CD4-positive, alpha-beta memory T cell (primary cell): Measurements from ENCODE around the gene MAGI2. TPM values are rescaled to one million over a fixed set of nuclear protein-coding genes. Genes with fewer than 3 reads are reported as not detected.
A peak's percentile ranks its signal among the peaks of the same experiment; 100 is the strongest.

Source experiments
- CTCF ChIA-PET: fragments of 350-600 bp; sonication (Branson Sonifier 250); formaldehyde crosslinking; loops from one replicate; lab custom pipeline; 2021; ENCODE audit warnings: inconsistent platforms; ENCODE audit not compliant: partially characterized antibody; lab: Charles Lee
- POLR2A ChIA-PET: fragments of 350-600 bp; sonication (Branson Sonifier 250); formaldehyde crosslinking; loops from one replicate; lab custom pipeline; 2021; ENCODE audit not compliant: partially characterized antibody; lab: Charles Lee
- DNase-seq, 5 donors: peaks; one replicate each; pipeline versions ENCODE4 v3.0.0 to v3.0.0-alpha.2; 2020 to 2022; ENCODE audit warnings: mixed read lengths in 1 of 5
- H3K27ac ChIP-seq: one replicate; pipeline ENCODE4 v1.7.0; 2013; ENCODE audit warnings: low read depth, low read length
- H3K27me3 ChIP-seq: 2 replicates; pipeline ENCODE4 v1.7.0; 2013; ENCODE audit warnings: mild to moderate bottlenecking, low read length, moderate library complexity; ENCODE audit not compliant: insufficient read depth
- H3K36me3 ChIP-seq: 2 replicates; pipeline ENCODE4 v1.7.0; 2013; ENCODE audit warnings: mild to moderate bottlenecking, low read length, moderate library complexity; ENCODE audit not compliant: insufficient read depth
- H3K4me1 ChIP-seq: 2 replicates; pipeline ENCODE4 v1.7.0; 2013; ENCODE audit warnings: mild to moderate bottlenecking, low read length, moderate library complexity; ENCODE audit not compliant: insufficient read depth
- H3K4me3 ChIP-seq, 2 donors: one replicate each; pipeline ENCODE4 v1.7.0; 2013; ENCODE audit warnings: low read length in 2 of 2, mild to moderate bottlenecking in 1 of 2
- H3K9me3 ChIP-seq, 2 donors: one replicate each; pipeline ENCODE4 v1.7.0; 2013; ENCODE audit warnings: low read length in 2 of 2, control low read depth in 1 of 2; ENCODE audit not compliant: control insufficient read depth in 1 of 2
- H3K27ac Mint-ChIP-seq, 7 donors: one replicate each; pipeline ENCODE4 v1.8.0; 2020 to 2021; ENCODE audit warnings: mixed read lengths in 7 of 7, mild to moderate bottlenecking in 6 of 7, inconsistent platforms in 3 of 7, moderate library complexity in 3 of 7
- H3K27me3 Mint-ChIP-seq, 2 donors: one replicate each; pipeline ENCODE4 v1.8.0; 2020 to 2021; ENCODE audit warnings: mixed read lengths in 2 of 2
- H3K36me3 Mint-ChIP-seq, 2 donors: one replicate each; pipeline ENCODE4 v1.8.0; 2020 to 2021; ENCODE audit warnings: mixed read lengths in 2 of 2, inconsistent platforms in 1 of 2, mild to moderate bottlenecking in 1 of 2
- H3K4me1 Mint-ChIP-seq, 4 donors: one replicate each; pipeline ENCODE4 v1.8.0; 2020 to 2021; ENCODE audit warnings: mixed read lengths in 4 of 4, mild to moderate bottlenecking in 1 of 4
- H3K4me3 Mint-ChIP-seq, 8 donors: one replicate each; pipeline ENCODE4 v1.8.0; 2020 to 2021; ENCODE audit warnings: mixed read lengths in 8 of 8, mild to moderate bottlenecking in 7 of 8, moderate library complexity in 6 of 8, inconsistent platforms in 3 of 8
- H3K9me3 Mint-ChIP-seq, 8 donors: one replicate each; pipeline ENCODE4 v1.8.0; 2020 to 2021; ENCODE audit warnings: mixed read lengths in 8 of 8, mild to moderate bottlenecking in 5 of 8, inconsistent platforms in 3 of 8, moderate library complexity in 1 of 8
- intact Hi-C: fragments of 100-400 bp; cut with micrococcal nuclease; formaldehyde crosslinking; loops from one replicate; pipeline ENCODE4 v1.15.1; 2023
- polyA plus RNA-seq, 2 donors: library from polyadenylated mRNA; unstranded; fragments of 300-500 nt; fragmentation: Illumina TruSeq; gene quantifications; one replicate each; pipeline ENCODE4 v1.2.3, GENCODE V29; 2021
- total RNA-seq, 2 experiments: library from RNA; stranded (reverse); gene quantifications; one replicate each; pipeline ENCODE4 v1.2.3, GENCODE V29; 2021

The MAGI2 gene
- total and polyA plus RNA-seq, 4 experiments from 2014 or later: 0.23 to 0.25 TPM; not detected in 2

DNA sequence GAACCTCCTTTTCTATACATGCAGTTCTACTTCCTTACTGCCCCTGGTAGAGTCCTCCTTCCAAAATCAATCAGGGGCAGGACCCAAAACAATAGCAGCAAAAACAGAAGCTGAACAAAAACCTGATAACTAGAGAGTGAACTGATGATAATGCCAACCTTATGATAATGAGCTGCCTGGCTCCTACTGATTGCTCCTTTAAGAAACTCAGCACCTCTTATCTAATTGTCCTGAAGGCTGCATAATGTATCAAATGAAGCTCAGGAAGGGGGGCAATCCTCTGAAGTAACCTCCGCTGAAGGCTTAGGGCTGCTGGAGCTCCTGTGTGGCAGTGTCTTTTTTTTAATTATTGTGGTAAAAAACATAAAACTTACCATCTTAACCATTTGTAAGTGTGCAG lies 1397.9 kb downstream of the MAGI2 start:
- H3K27me3 ChIP-seq: no peaks in the 10 kb centered on the region
- ChIA-PET CTCF (interaction anchor here (1.0 kb wide), 1 partner anchor 15 kb away, joined by 4 read pairs; no protein-coding TSS in a partner anchor), POLR2A (no interaction called here)
- H3K27ac ChIP-seq: no peak overlapping the region
- no peak overlapping the region for H3K27ac Mint-ChIP-seq
- no peaks in the 10 kb centered on the region for H3K4me1 Mint-ChIP-seq
- no peak overlapping the region for H3K4me3 Mint-ChIP-seq
- H3K9me3 ChIP-seq: no peaks in the 10 kb centered on the region
- H3K4me3 ChIP-seq: no peak overlapping the region
- no peaks in the 10 kb centered on the region for H3K36me3 Mint-ChIP-seq
- no peak for DNase-seq
- no peaks in the 10 kb centered on the region for H3K4me1 ChIP-seq
- H3K27me3 Mint-ChIP-seq: peaks cover 18 to 19% of the 10 kb centered on the region in 2 donors
- no peaks in the 10 kb centered on the region for H3K36me3 ChIP-seq
- H3K9me3 Mint-ChIP-seq: no peaks in the 10 kb centered on the region
- intact Hi-C loops: no loop called here

DNA sequence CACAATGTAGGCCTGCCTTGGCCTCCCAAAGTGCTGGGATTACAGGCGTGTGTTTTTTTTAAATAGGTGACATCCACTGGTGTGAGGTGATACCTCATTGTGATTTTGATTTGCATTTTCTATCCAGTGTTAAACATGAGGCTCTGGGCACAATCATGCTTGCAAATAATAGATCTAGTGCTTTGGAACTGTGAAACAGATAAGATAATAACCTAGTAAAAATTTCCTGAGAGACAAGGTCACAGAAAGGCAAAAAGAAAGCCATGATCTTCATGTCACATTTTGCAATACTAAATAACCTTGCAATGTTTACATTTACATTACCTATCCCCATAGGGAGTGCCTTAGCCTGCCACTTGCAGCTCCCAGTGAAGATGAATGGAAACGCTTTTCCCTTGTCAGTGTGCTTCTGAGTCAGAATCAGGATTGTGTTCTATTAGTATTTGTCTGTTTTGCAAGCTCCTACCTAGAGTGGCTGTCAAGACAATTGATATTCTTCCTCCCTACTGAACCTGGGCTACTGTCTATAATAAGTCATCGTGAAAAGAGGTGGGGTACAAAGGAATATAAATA lies 1398.4 kb downstream of the MAGI2 start:
- no peaks in the 10 kb centered on the region for H3K4me1 Mint-ChIP-seq
- DNase-seq: no peak
- no peaks in the 10 kb centered on the region for H3K9me3 Mint-ChIP-seq
- Histone ChIP-seq H3K9me3 (no peaks in the 10 kb centered on the region), H3K27ac (no peak overlapping the region), H3K4me3 (no peak overlapping the region), H3K4me1 (no peaks in the 10 kb centered on the region), H3K27me3 (no peaks in the 10 kb centered on the region), H3K36me3 (no peaks in the 10 kb centered on the region)
- intact Hi-C loops: no loop called here
- H3K4me3 Mint-ChIP-seq: no peak overlapping the region
- POLR2A ChIA-PET: no interaction called here
- H3K36me3 Mint-ChIP-seq: no peaks in the 10 kb centered on the region
- CTCF ChIA-PET: interaction anchor here (1.0 kb wide), 1 partner anchor 14 kb away, joined by 4 read pairs; no protein-coding TSS in a partner anchor
- no peak overlapping the region for H3K27ac Mint-ChIP-seq
- H3K27me3 Mint-ChIP-seq: peaks cover 18 to 19% of the 10 kb centered on the region in 2 donors

DNA sequence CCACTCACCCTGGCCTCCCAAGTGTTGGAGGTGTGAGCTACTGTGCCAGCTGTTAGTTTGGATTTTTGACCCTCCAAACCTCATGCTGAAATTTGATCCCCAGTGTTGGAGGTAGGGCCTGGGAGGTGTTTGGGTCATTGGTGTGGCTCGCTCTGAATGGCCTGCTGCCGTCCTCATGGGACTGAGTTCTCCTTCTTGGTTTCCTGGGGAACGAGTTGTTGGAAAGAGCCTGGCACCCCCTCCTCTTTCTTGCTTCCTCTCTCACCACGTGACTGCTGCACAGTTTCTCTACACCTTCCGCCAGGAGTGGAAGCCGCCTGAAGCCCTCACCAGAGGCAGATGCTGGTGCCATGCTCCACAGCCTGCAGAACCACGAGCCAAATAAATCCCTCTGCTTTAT lies 1401.4 kb downstream of the MAGI2 start:
- no peak overlapping the region for H3K4me3 ChIP-seq
- no peaks in the 10 kb centered on the region for H3K36me3 Mint-ChIP-seq
- H3K9me3 ChIP-seq: no peaks in the 10 kb centered on the region
- no peak overlapping the region for H3K4me3 Mint-ChIP-seq
- H3K27me3 Mint-ChIP-seq: peaks cover 10 to 12% of the 10 kb centered on the region in 2 donors
- ChIA-PET CTCF (no interaction called here), POLR2A (no interaction called here)
- intact Hi-C loops: no loop called here
- no peaks in the 10 kb centered on the region for H3K9me3 Mint-ChIP-seq
- H3K27ac ChIP-seq: no peak overlapping the region
- no peaks in the 10 kb centered on the region for H3K27me3 ChIP-seq
- no peaks in the 10 kb centered on the region for H3K4me1 Mint-ChIP-seq
- no peaks in the 10 kb centered on the region for H3K4me1 ChIP-seq
- DNase-seq: no peak
- no peak overlapping the region for H3K27ac Mint-ChIP-seq
- no peaks in the 10 kb centered on the region for H3K36me3 ChIP-seq

DNA sequence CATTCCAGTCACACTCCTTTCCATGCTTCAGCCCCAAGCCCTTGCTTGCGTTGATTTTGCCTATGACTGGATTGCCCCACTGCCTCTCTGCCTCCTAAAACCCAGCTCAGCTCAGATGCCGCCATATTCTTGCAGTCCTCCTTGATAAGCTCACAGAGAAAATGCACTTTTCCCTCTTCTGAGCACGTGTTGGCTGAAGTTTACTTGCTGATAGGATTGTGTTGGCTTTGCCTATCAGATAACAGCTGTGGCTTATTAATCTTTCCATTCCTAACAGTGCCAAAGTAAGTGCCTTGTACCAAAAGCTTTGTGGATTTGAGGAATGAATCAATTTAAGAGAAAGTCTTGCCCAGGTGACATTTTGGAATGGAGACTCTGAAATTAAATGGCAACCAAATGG lies 1405.7 kb downstream of the MAGI2 start:
- no peak overlapping the region for H3K27ac ChIP-seq
- Mint-ChIP-seq H3K9me3 (no peaks in the 10 kb centered on the region), H3K27ac (no peak overlapping the region), H3K36me3 (no peaks in the 10 kb centered on the region), H3K4me1 (no peaks in the 10 kb centered on the region), H3K4me3 (no peak overlapping the region), H3K27me3 (peaks cover 0 to 5% of the 10 kb centered on the region in 2 donors)
- H3K9me3 ChIP-seq: no peaks in the 10 kb centered on the region
- no peak for DNase-seq
- H3K4me3 ChIP-seq: no peak overlapping the region
- POLR2A ChIA-PET: no interaction called here
- intact Hi-C loops: no loop called here
- no peaks in the 10 kb centered on the region for H3K27me3 ChIP-seq
- CTCF ChIA-PET: no interaction called here
- H3K36me3 ChIP-seq: no peaks in the 10 kb centered on the region
- no peaks in the 10 kb centered on the region for H3K4me1 ChIP-seq

DNA sequence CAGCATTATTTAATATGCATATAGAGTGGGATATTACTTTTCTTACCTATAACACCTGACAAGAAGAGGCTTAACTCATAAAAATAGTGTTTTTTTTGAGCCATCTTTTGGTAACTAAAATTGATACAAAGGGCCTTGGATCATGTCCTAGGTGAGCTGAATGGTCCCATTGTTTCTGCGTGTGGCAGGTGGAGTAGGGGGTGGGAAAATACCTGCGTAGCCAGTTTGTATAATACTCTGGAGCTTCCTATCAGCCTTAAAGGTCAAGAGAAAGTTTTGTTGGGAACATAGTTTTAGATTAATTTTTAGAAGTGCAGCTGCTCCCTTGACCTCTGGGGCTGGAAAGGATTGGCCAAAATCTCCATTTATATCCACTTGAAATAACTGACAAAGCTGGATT lies 1410.3 kb downstream of the MAGI2 start:
- Histone ChIP-seq H3K36me3 (no peaks in the 10 kb centered on the region), H3K27me3 (peaks cover 5% of the 10 kb centered on the region), H3K4me1 (no peaks in the 10 kb centered on the region), H3K9me3 (no peaks in the 10 kb centered on the region), H3K4me3 (no peak overlapping the region), H3K27ac (no peak overlapping the region)
- H3K36me3 Mint-ChIP-seq: no peaks in the 10 kb centered on the region
- peaks cover 0 to 8% (median 1%) of the 10 kb centered on the region in 4 donors for H3K4me1 Mint-ChIP-seq
- H3K9me3 Mint-ChIP-seq: no peaks in the 10 kb centered on the region
- ChIA-PET CTCF (interaction anchor here (5.0 to 9.0 kb wide), 5 partner anchors 11 to 391 kb away, joined by 26 to 102 read pairs (median 32); no protein-coding TSS in a partner anchor), POLR2A (no interaction called here)
- H3K27ac Mint-ChIP-seq: no peak overlapping the region
- peaks cover 2 to 11% of the 10 kb centered on the region in 2 donors for H3K27me3 Mint-ChIP-seq
- no peak for DNase-seq
- intact Hi-C loops: no loop called here
- H3K4me3 Mint-ChIP-seq: no peak overlapping the region

DNA sequence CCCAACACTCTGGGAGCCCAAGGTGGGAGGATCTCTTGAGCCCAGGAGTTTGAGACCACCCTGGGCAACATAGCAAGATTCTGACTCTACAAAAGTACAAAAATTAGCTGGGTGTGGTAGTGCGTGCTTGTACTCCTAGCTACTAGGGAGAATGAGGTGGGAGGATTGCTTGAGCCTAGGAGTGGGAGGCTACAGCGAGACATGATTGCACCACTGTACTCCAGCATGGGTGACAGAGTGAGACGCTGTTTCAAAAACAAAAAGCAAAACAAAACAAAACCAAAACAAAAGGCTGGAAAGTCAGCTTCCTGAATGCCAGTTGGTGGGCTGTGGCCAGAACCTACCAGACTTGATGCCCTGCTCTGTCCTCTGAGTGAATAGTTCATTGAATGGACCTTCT lies 1412.0 kb downstream of the MAGI2 start:
- ChIA-PET CTCF (interaction anchor here (0.7 to 9.0 kb wide), 8 partner anchors 9 to 390 kb away, joined by 3 to 102 read pairs (median 26); no protein-coding TSS in a partner anchor), POLR2A (interaction anchor here (1.3 kb wide), 1 partner anchor 21 kb away, joined by 6 read pairs; no protein-coding TSS in a partner anchor)
- Histone ChIP-seq H3K9me3 (no peaks in the 10 kb centered on the region), H3K4me3 (no peak overlapping the region), H3K36me3 (no peaks in the 10 kb centered on the region), H3K27me3 (peaks cover 5% of the 10 kb centered on the region), H3K4me1 (no peaks in the 10 kb centered on the region), H3K27ac (no peak overlapping the region)
- Mint-ChIP-seq H3K27ac (no peak overlapping the region), H3K27me3 (peaks cover 1 to 12% of the 10 kb centered on the region in 2 donors), H3K36me3 (no peaks in the 10 kb centered on the region), H3K4me3 (peak overlapping the region in 1 of 8 donors; percentile 26), H3K4me1 (peaks cover 0 to 8% (median 1%) of the 10 kb centered on the region in 4 donors), H3K9me3 (no peaks in the 10 kb centered on the region)
- intact Hi-C loops: loop anchor here (2.0 kb wide), 1 partner anchor 385 kb away; no protein-coding TSS in a partner anchor
- no peak for DNase-seq

DNA sequence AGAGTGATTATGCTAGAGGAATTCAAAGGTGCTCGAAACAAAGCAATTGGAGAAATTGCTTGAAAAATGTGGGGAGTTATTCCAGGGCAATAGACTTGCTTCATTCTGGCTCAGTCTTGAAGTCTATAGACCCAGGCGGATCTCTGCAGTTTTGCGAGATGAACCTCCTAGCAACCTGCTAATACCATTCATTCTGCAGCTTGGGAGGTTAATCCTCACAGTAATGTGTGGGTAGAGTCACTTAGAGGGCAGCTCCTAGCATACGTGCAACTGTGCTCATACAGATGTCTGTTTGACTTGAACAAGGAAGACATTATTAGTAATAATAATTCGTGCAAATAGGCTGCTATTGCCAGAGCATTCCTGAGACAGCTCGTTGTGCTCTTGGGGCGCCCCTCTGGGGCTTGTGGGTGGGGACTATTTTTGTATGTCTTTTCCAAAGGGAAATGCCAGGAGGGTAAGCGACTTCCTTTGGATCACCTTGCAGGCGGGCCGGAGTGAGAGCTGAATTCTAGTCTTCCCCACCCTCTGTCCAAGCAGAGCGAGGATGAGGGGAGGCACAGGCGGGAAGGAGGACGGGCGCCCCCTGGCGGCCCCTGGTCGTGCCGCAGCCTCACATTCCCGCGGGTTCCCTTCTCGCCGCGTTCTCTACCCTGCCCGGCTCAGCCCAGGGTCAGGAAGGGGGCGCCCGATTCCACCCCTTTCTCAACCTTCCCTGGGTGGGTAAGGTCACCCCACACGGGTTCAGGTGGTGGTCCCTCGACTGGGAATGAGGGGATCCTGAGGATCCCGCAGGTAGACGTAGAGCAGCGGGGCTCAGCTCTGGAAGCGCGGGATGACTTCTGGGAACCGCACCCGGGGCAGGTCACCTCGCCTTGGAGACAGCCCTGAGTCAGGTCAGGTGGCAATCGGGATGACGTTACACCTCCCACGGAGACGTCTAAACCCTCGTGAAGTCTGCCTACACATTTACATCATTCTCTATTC lies 1413.4 kb downstream of the MAGI2 start:
- H3K4me3 ChIP-seq: no peak overlapping the region
- peaks cover 5% of the 10 kb centered on the region for H3K27me3 ChIP-seq
- no peak overlapping the region for H3K27ac ChIP-seq
- no peak overlapping the region for H3K27ac Mint-ChIP-seq
- peak in 4 of 5 donors; percentile 14 to 49 (median 40) for DNase-seq
- H3K4me3 Mint-ChIP-seq: no peak overlapping the region
- H3K9me3 ChIP-seq: no peaks in the 10 kb centered on the region
- no peaks in the 10 kb centered on the region for H3K36me3 ChIP-seq
- H3K36me3 Mint-ChIP-seq: no peaks in the 10 kb centered on the region
- peaks cover 0 to 8% (median 1%) of the 10 kb centered on the region in 4 donors for H3K4me1 Mint-ChIP-seq
- no peaks in the 10 kb centered on the region for H3K9me3 Mint-ChIP-seq
- CTCF ChIA-PET: interaction anchor here (0.8 to 9.0 kb wide), 15 partner anchors 8 to 388 kb away, joined by 3 to 102 read pairs (median 4); no protein-coding TSS in a partner anchor
- H3K27me3 Mint-ChIP-seq: peaks cover 3 to 18% of the 10 kb centered on the region in 2 donors
- intact Hi-C loops: loop anchor here (2.0 to 5.0 kb wide), 2 partner anchors 98 to 383 kb away; no protein-coding TSS in a partner anchor
- POLR2A ChIA-PET: interaction anchor here (1.3 to 1.4 kb wide), 2 partner anchors 20 to 242 kb away, joined by 3 to 6 read pairs; partner anchors contain the start of genes PHTF2 and TMEM60
- H3K4me1 ChIP-seq: no peaks in the 10 kb centered on the region
